Omental fat pad (tissue), 4 donors: ENCODE measurements around the gene DCPS. TPM values are rescaled to one million over a fixed set of nuclear protein-coding genes. Genes with fewer than 3 reads are reported as not detected.

Experiments used
- ATAC-seq: fragments of 150-250 bp; one replicate; pipeline ENCODE4 v1.9.1; 2016; ENCODE audit warnings: mild to moderate bottlenecking, moderate library complexity; ENCODE audit not compliant: low FRiP score
- DNase-seq: peaks from one replicate; pipeline ENCODE4 v3.0.0-alpha.2; 2019; ENCODE audit warnings: low spot score
- CTCF ChIP-seq, 3 donors: fragments of 450-650 bp; IDR thresholded peaks; one replicate each; pipeline ENCODE4 v1.5.1; 2016 to 2017; ENCODE audit warnings: antibody characterized with exemption in 3 of 3, mild to moderate bottlenecking in 3 of 3, moderate library complexity in 2 of 3
- total RNA-seq, 4 donors: library from RNA; depleted of rRNA; stranded (reverse); fragments of >200 nt; gene quantifications; one replicate each; pipeline ENCODE4 v1.1.0, GENCODE V29; 2016

Gene DCPS
- total RNA-seq, 4 donors from 2014 or later = 8.0 to 12.4 (median 9.9) TPM

- ATAC-seq (no peak), DNase-seq (no peak)
- TF ChIP-seq CTCF (IDR thresholded peaks at IDR 0.05) = no peak
Measured at GRCh38 chr11:126328001-126328390, 24.1 kb downstream of the DCPS start.

- DNase-seq = no peak
- TF ChIP-seq CTCF (IDR thresholded peaks at IDR 0.05) = no peak
- no peak for ATAC-seq
Measured at GRCh38 chr11:126328444-126328843, 24.6 kb downstream of the DCPS start.

GRCh38 chr11:126328938-126329643 is 25.2 kb downstream of the DCPS start:
- no peak for DNase-seq
- no peak for TF ChIP-seq CTCF (IDR thresholded peaks at IDR 0.05)
- no peak for ATAC-seq

GRCh38 chr11:126329644-126330211 is 25.9 kb downstream of the DCPS start:
- TF ChIP-seq CTCF (IDR thresholded peaks at IDR 0.05) = no peak
- DNase-seq = no peak
- no peak for ATAC-seq

- TF ChIP-seq CTCF (IDR thresholded peaks at IDR 0.05) = no peak
- DNase-seq = no peak
- no peak for ATAC-seq
Measured at GRCh38 chr11:126331286-126331685, 27.4 kb downstream of the DCPS start.

GRCh38 chr11:126332221-126332711 is 28.4 kb downstream of the DCPS start:
- no peak for TF ChIP-seq CTCF (IDR thresholded peaks at IDR 0.05)
- DNase-seq (peak; percentile 58), ATAC-seq (peak; percentile 93)

GRCh38 chr11:126333142-126333541 is 29.3 kb downstream of the DCPS start:
- DNase-seq (no peak), ATAC-seq (no peak)
- TF ChIP-seq CTCF (IDR thresholded peaks at IDR 0.05) = no peak
